Right lobe of liver (tissue), 6 donors: ENCODE measurements around the gene PRKAG2. TPM values are rescaled to one million over a fixed set of nuclear protein-coding genes. Genes with fewer than 3 reads are reported as not detected.
A peak's percentile ranks its signal among the peaks of the same experiment; 100 is the strongest.

Source experiments
- ATAC-seq, 4 donors: fragments of 200-7000 bp; cut with Tn5 transposase; one replicate each; pipeline ENCODE4 v1.9.1; 2020; ENCODE audit warnings: mild to moderate bottlenecking in 4 of 4, moderate library complexity in 4 of 4
- DNase-seq, 3 donors: peaks; one replicate each; pipeline ENCODE4 v3.0.0-alpha.2; 2020
- H3K27ac ChIP-seq, 3 donors: fragments of 200-600 bp; one replicate each; pipeline ENCODE4 v1.8.0; 2022
- H3K27me3 ChIP-seq, 2 donors: fragments of 200-600 bp; one replicate each; pipeline ENCODE4 v1.8.0; 2022
- H3K36me3 ChIP-seq, 4 donors: fragments of 200-600 bp; sonication (generic) in 1 of 4; one replicate each; pipeline versions ENCODE4 v1.5.1 to v1.8.0; 2017 to 2022; ENCODE audit warnings: control low read depth in 1 of 4
- H3K4me1 ChIP-seq, 4 donors: fragments of 200-600 bp; sonication (generic) in 1 of 4; one replicate each; pipeline versions ENCODE4 v1.5.1 to v1.8.0; 2017 to 2022; ENCODE audit warnings: control low read depth in 1 of 4
- H3K4me3 ChIP-seq, 3 donors: fragments of 200-600 bp; one replicate each; pipeline ENCODE4 v1.8.0; 2022
- H3K9me3 ChIP-seq, 4 donors: fragments of 200-600 bp; sonication (generic) in 1 of 4; one replicate each; pipeline versions ENCODE4 v1.5.1 to v1.8.0; 2017 to 2022; ENCODE audit warnings: control low read depth in 1 of 4
- CTCF ChIP-seq, 4 donors: fragments of 200-600 bp in 3 of 4; fragments of 450-650 bp in 1 of 4; IDR thresholded peaks; one replicate each; pipeline versions ENCODE4 v1.5.1 to v1.8.0; 2016 to 2022; ENCODE audit warnings: antibody characterized with exemption in 4 of 4, mild to moderate bottlenecking in 2 of 4
- POLR2A ChIP-seq: fragments of 450-650 bp; IDR thresholded peaks from one replicate; pipeline ENCODE4 v1.6.1; 2017; ENCODE audit warnings: antibody characterized with exemption, mild to moderate bottlenecking
- WGBS: methylation state at CpG from one replicate; pipeline ENCODE4 v1.1.6; 2018; ENCODE audit warnings: low coverage, low lambda C conversion rate; ENCODE audit not compliant: insufficient coverage; ENCODE audit errors: missing lambda C conversion rate; 5-methylcytosine and 5-hydroxymethylcytosine counted together
- intact Hi-C, 2 donors: fragments of 100-400 bp; cut with DNase I; formaldehyde crosslinking; loops; one replicate each; pipeline versions ENCODE4 v1.11.2 to v1.14.1; 2022
- total RNA-seq, 6 experiments: library from RNA; depleted of rRNA in 2 of 6; stranded (reverse); fragments of >200 nt in 2 of 6; fragmentation: NEBNext Ultra II Directional in 3 of 6; extraction: Animal tissue kit (Norgen Biotek cat#: 25700) in 3 of 6; gene quantifications; one replicate each; pipeline versions ENCODE4 v1.1.0 to v1.2.4, GENCODE V29; 2016 to 2023
- donor health status: DM: no; HTN: yes; CAD: no.
- donor health status: DM: no; HTN: no; CAD: no.
- donor health status: DM: no; HTN: no; CAD: no.
- donor health status: DM: no; HTN: yes; CAD: no.
- donor health status: DM: no; HTN: yes; CAD: no.

Gene PRKAG2
- total RNA-seq, 6 experiments from 2014 or later = 20.6 to 63.6 (median 29.5) TPM

GRCh38 chr7:151864081-151864480, 12.8 kb downstream of the PRKAG2 start:
- DNase-seq = peak; percentile 61 to 82 (median 78)
- H3K27me3 ChIP-seq = no peaks in the 10 kb centered on the region
- intact Hi-C loops = loop anchor here in 1 of 2 donors (5.0 kb wide), 1 partner anchor 68 kb away; no protein-coding TSS in a partner anchor
- TF ChIP-seq POLR2A (no peak), CTCF (IDR thresholded peaks at IDR 0.05) (peak in 3 of 4 donors; percentile 28 to 44 (median 34))
- peaks cover 0 to 88% (median 29%) of the 10 kb centered on the region in 4 donors for H3K4me1 ChIP-seq
- peak; percentile 36 to 56 (median 48) for ATAC-seq
- peaks cover 0 to 3% (median 0%) of the 10 kb centered on the region in 4 donors for H3K36me3 ChIP-seq
- no peak overlapping the region for H3K4me3 ChIP-seq
- peak overlapping the region in 2 of 3 donors; percentile 57 to 94 for H3K27ac ChIP-seq
- WGBS = 17% methylated on average over 4 of the region's 10 CpGs
- H3K9me3 ChIP-seq = no peaks in the 10 kb centered on the region

- Histone ChIP-seq H3K27me3 (no peaks in the 10 kb centered on the region), H3K36me3 (peaks cover 0 to 9% (median 0%) of the 10 kb centered on the region in 4 donors), H3K4me3 (no peak overlapping the region), H3K4me1 (peaks cover 0 to 85% (median 27%) of the 10 kb centered on the region in 4 donors), H3K9me3 (no peaks in the 10 kb centered on the region), H3K27ac (peak overlapping the region in 2 of 3 donors; percentile 57 to 94)
- DNase-seq (peak in 2 of 3 donors; percentile 43 to 59), ATAC-seq (peak; percentile 44 to 68 (median 46))
- TF ChIP-seq CTCF (IDR thresholded peaks at IDR 0.05) (peak; percentile 30 to 59 (median 38)), POLR2A (no peak)
- WGBS = 25% methylated on average over 4 of the region's 11 CpGs
- intact Hi-C loops = loop anchor here in 1 of 2 donors (5.0 kb wide), 1 partner anchor 69 kb away; no protein-coding TSS in a partner anchor
These were observed 13.4 kb downstream of the PRKAG2 start for GRCh38 chr7:151863386-151864079.

GRCh38 chr7:151862606-151863381, 14.1 kb downstream of the PRKAG2 start:
- TF ChIP-seq CTCF (IDR thresholded peaks at IDR 0.05) (no peak), POLR2A (no peak)
- WGBS = 98% methylated on average over 9 of the region's 21 CpGs
- Histone ChIP-seq H3K27ac (peak overlapping the region in 1 of 3 donors; percentile 94), H3K27me3 (no peaks in the 10 kb centered on the region), H3K4me3 (no peak overlapping the region), H3K36me3 (peaks cover 0 to 10% (median 0%) of the 10 kb centered on the region in 4 donors), H3K4me1 (peaks cover 0 to 77% (median 26%) of the 10 kb centered on the region in 4 donors), H3K9me3 (no peaks in the 10 kb centered on the region)
- intact Hi-C loops = loop anchor here in 1 of 2 donors (5.0 kb wide), 1 partner anchor 70 kb away; no protein-coding TSS in a partner anchor
- ATAC-seq (peak in 1 of 4 donors; percentile 1), DNase-seq (peak in 1 of 3 donors; percentile 52)

GRCh38 chr7:151861881-151862280, 15.0 kb downstream of the PRKAG2 start:
- intact Hi-C loops = loop anchor here in 1 of 2 donors (5.0 kb wide), 1 partner anchor 70 kb away; no protein-coding TSS in a partner anchor
- no peaks in the 10 kb centered on the region for H3K27me3 ChIP-seq
- H3K4me3 ChIP-seq = no peak overlapping the region
- no peak overlapping the region for H3K27ac ChIP-seq
- H3K4me1 ChIP-seq = peaks cover 0 to 68% (median 20%) of the 10 kb centered on the region in 4 donors
- DNase-seq (peak in 2 of 3 donors; percentile 21 to 48), ATAC-seq (no peak)
- no peaks in the 10 kb centered on the region for H3K9me3 ChIP-seq
- 100% methylated on average over 3 of the region's 9 CpGs for WGBS
- peaks cover 0 to 10% (median 0%) of the 10 kb centered on the region in 4 donors for H3K36me3 ChIP-seq
- TF ChIP-seq POLR2A = no peak
